HUES48 (cell line): ENCODE measurements around the gene FBXL3.

Source experiments
- H3K27ac ChIP-seq: one replicate; pipeline ENCODE4 v1.7.0; 2013; ENCODE audit warnings: low read depth, low read length, inconsistent platforms
- H3K27me3 ChIP-seq: 2 replicates; pipeline ENCODE4 v1.6.1; 2013; ENCODE audit warnings: mild to moderate bottlenecking, low read length; ENCODE audit not compliant: control insufficient read depth, insufficient read depth
- H3K36me3 ChIP-seq: 2 replicates; pipeline ENCODE4 v1.6.1; 2013; ENCODE audit warnings: low read length; ENCODE audit not compliant: control insufficient read depth, insufficient read depth
- H3K4me1 ChIP-seq: 2 replicates; pipeline ENCODE4 v1.6.1; 2013; ENCODE audit warnings: mild to moderate bottlenecking, low read length; ENCODE audit not compliant: control insufficient read depth, insufficient read depth
- H3K4me3 ChIP-seq: 2 replicates; pipeline ENCODE4 v1.5.1; 2013; ENCODE audit warnings: mild to moderate bottlenecking, low read depth, low read length
- H3K9ac ChIP-seq: 2 replicates; pipeline ENCODE4 v1.6.1; 2013; ENCODE audit warnings: mild to moderate bottlenecking, low read depth, low read length, moderate library complexity
- H3K9me3 ChIP-seq: 2 replicates; pipeline ENCODE4 v1.6.1; 2013; ENCODE audit warnings: low read length; ENCODE audit not compliant: control insufficient read depth, insufficient read depth

FBXL3 gene

DNA sequence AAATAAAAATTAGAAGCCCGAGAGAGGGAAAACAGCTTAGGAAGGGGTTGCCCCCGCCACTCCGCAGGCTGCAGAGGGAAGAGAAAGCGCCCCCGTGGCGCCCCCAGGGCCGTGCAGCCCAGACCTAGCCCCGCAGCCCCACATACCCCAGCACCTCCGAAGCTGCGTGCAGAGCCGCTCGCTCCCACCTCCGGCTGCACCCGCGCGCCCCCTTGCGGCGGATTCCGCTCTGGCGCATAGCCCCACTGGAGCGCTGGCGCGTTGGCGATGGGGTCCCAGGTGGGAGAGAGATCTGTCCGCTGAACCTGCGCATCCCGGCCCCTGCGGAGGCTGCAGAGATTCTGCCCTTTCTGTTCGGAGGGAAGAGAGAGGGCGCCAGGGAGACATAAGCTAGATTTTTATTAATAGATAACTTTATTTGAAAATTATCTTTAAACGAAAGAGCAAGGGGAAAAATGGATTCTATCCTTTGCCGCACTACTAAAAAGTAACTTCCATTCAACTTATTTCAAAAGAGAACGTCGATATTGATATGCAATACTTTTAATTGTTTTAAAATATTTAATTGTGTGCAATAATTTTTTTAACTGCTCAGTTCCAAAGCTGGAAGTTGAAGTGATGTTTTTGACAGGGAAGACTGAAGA, 46.8 kb downstream of the FBXL3 start:
- no peaks in the 10 kb centered on the region for H3K27me3 ChIP-seq
- H3K4me1 ChIP-seq: no peaks in the 10 kb centered on the region
- no peaks in the 10 kb centered on the region for H3K36me3 ChIP-seq
- no peak overlapping the region for H3K27ac ChIP-seq
- no peaks in the 10 kb centered on the region for H3K9me3 ChIP-seq
- no peak overlapping the region for H3K4me3 ChIP-seq
- no peak overlapping the region for H3K9ac ChIP-seq

DNA sequence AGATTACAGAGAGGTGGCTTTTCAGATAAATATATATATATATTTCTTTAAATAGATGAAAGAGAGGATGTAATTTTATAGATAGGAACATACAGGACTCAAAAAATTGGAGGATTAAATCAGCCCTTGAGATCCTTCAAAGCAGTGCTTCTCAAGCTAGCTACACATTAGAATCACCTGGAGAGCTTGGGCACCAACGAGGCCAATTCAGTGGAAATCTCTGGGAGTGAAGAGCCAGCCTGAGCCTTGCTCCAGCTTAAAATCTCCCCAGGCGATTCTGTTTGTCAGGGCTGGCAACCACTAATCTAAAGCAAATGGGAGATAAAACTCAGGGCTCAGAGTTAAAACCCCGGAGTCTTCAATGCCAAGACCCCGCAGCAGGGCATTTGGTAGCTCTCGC, 50.0 kb downstream of the FBXL3 start:
- no peak overlapping the region for H3K27ac ChIP-seq
- H3K27me3 ChIP-seq: no peaks in the 10 kb centered on the region
- H3K4me1 ChIP-seq: no peaks in the 10 kb centered on the region; the same call in 1 of the 2 replicates
- H3K4me3 ChIP-seq: no peak overlapping the region
- no peaks in the 10 kb centered on the region for H3K36me3 ChIP-seq
- H3K9ac ChIP-seq: no peak overlapping the region
- no peaks in the 10 kb centered on the region for H3K9me3 ChIP-seq

DNA sequence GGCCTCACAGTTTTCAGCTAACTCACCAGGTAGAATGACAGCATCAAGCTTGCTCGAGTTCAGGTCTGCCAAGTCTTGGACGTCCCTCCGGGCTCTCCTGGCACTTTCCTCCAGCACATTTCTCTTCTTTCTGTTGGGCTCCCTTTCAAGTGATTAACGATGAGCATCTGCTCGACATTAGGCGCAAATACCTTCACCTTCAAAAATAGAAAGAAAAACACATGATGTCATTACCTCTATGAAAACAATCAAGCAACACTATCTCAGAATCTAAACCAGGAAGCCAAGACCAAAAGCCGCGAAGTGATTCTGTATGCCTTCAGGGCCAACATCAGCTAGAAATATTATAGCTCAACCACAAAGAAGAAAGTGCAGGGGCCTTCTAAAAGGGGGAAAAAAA, 50.5 kb downstream of the FBXL3 start:
- H3K4me1 ChIP-seq: no peaks in the 10 kb centered on the region; the same call in 1 of the 2 replicates
- H3K9ac ChIP-seq: no peak overlapping the region
- H3K4me3 ChIP-seq: no peak overlapping the region
- H3K9me3 ChIP-seq: no peaks in the 10 kb centered on the region
- no peak overlapping the region for H3K27ac ChIP-seq
- H3K36me3 ChIP-seq: no peaks in the 10 kb centered on the region
- no peaks in the 10 kb centered on the region for H3K27me3 ChIP-seq

DNA sequence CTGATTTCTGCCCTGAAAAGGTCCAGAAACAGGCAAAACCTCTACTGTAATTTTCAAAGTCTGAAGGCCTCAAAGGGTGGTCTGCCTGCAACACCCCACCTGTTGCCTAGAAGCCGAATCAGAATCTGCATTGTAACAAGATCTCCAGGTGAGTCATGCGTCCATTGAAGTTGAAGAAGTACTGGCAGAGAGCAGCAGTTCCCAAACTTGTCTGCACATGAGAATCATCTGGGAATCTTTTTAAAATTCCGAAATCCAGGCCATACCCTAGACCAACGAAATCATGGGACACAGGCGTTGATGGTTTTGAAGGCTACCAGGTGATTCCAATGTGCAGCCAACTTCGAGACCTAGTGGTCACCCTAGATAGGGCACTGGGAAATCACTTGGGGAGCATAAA, 51.1 kb downstream of the FBXL3 start:
- Histone ChIP-seq H3K36me3 (no peaks in the 10 kb centered on the region), H3K4me1 (no peaks in the 10 kb centered on the region; the same call in 1 of the 2 replicates), H3K9me3 (no peaks in the 10 kb centered on the region), H3K27me3 (no peaks in the 10 kb centered on the region), H3K9ac (no peak overlapping the region), H3K4me3 (no peak overlapping the region), H3K27ac (no peak overlapping the region)

DNA sequence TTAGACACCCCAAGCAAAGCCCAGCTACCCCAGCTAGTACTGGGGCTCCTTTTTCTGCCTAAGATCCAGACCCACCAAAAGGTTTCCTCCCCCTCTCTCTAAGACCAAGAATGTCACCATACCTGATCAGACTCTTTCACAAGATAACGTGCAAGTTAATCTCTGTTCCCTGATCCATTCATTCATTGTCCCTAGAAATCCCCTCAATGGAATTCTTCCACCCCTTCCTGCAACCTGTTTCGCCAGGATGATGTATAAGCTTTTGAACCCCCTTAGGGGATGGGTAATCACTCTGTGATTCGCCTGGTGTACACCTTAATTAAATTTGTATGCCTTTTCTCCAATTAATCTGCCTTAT, 52.4 kb downstream of the FBXL3 start:
- Histone ChIP-seq H3K27ac (no peak overlapping the region), H3K9ac (no peak overlapping the region), H3K27me3 (no peaks in the 10 kb centered on the region), H3K4me1 (no peaks in the 10 kb centered on the region; the same call in 1 of the 2 replicates), H3K4me3 (no peak overlapping the region), H3K36me3 (no peaks in the 10 kb centered on the region), H3K9me3 (no peaks in the 10 kb centered on the region)

DNA sequence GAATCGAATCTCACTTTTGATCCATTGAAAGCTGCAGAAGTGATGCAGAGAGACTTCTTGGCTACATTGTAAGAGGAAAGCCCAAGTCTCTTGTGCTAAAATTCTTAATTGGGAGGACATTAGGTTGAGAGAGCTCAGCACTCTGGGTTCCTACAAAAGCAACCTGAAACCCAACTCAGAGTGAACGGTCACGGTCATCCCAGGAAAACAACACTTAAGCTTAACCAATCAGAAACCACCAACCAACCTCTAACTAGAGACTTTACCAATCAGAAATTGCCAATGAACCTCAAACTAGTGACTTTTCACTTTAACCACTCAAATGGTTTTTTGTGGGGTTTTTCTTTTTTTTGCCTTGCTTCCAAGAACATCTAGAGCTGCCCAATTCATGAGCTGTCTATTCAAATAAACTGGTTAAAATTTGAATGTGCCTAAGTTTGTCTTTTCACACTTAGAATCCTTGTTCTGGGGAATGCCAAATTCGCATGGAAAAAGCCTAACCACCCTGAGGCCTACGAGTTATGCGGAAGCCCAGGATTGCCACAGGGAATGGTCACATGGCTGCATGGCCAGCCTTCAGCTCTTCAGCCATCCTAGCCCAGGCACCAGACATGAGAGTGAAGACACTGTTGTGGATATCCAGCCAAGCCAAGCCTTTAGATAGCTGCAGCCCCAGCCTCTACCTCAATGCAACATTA, 52.9 kb downstream of the FBXL3 start:
- Histone ChIP-seq H3K36me3 (no peaks in the 10 kb centered on the region), H3K4me3 (no peak overlapping the region), H3K9me3 (no peaks in the 10 kb centered on the region), H3K4me1 (no peaks in the 10 kb centered on the region; the same call in 1 of the 2 replicates), H3K27ac (no peak overlapping the region), H3K9ac (no peak overlapping the region), H3K27me3 (no peaks in the 10 kb centered on the region)

DNA sequence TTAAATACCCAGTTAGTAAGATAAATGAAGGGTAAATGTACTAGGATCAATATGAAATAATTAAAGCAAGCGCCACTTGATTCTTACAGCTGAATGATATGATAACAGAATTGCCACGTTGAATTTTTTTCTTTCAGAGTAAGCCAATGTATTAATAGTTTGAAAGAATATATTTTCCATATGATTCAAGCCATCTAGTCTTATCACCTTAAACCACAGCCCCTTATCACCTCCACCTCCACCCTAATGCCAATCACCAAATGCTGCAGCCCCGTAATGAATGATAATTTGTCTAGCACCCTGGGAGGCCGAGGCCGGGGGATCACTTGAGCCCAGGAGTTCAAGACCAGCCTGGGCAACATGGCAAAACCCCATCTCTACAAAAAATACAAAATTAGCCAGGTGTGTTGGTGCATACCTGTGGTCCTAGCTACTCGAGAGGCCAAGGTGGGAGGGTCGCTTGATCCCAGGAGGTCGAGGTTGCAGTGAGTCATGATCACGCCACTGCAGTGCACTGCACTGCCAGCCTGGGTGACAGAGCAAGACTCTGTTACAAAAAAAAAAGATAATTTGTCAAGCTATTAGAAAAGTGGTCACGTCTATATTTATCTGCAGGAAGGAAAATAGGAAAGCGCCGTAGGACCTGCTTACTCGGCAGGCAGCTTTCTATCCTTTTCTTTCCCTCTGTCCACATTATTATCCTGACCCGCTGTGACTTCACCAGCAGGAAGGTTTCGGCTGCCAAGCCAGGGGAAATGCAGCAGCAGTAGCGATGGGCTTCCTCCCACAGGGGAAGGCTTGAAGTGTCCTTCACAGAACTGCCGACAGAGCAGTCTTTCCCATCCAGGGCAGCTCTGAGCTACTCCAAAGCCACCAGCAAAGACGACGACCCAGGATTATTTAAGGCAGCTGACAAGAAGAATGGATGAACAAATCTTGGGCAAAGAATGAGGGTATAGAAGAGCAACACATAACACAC, 54.8 kb downstream of the FBXL3 start:
- Histone ChIP-seq H3K9me3 (no peaks in the 10 kb centered on the region), H3K36me3 (no peaks in the 10 kb centered on the region), H3K4me1 (no peaks in the 10 kb centered on the region; the same call in 1 of the 2 replicates), H3K4me3 (no peak overlapping the region), H3K27me3 (no peaks in the 10 kb centered on the region), H3K9ac (no peak overlapping the region), H3K27ac (no peak overlapping the region)

DNA sequence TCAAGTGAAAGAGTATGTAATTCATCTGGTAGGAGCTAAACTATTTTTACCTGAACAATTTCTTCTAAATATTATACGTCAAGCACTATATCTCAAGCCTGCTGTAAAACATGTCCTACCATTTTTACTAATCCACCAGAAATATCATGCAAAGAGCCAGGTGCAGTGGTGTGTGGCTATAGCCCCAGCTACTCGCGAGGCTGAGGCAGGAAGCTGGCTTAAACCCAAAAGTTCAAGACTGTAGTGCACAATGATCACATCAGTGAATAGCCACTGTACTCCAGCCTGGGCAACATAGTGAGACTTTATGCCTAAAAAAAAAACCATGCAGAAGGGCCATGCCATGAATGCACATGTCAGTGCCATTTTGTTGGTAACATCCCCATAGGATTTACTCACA, 55.7 kb downstream of the FBXL3 start:
- Histone ChIP-seq H3K9me3 (no peaks in the 10 kb centered on the region), H3K36me3 (no peaks in the 10 kb centered on the region), H3K4me1 (no peaks in the 10 kb centered on the region; the same call in 1 of the 2 replicates), H3K4me3 (no peak overlapping the region), H3K27me3 (no peaks in the 10 kb centered on the region), H3K9ac (no peak overlapping the region), H3K27ac (no peak overlapping the region)

DNA sequence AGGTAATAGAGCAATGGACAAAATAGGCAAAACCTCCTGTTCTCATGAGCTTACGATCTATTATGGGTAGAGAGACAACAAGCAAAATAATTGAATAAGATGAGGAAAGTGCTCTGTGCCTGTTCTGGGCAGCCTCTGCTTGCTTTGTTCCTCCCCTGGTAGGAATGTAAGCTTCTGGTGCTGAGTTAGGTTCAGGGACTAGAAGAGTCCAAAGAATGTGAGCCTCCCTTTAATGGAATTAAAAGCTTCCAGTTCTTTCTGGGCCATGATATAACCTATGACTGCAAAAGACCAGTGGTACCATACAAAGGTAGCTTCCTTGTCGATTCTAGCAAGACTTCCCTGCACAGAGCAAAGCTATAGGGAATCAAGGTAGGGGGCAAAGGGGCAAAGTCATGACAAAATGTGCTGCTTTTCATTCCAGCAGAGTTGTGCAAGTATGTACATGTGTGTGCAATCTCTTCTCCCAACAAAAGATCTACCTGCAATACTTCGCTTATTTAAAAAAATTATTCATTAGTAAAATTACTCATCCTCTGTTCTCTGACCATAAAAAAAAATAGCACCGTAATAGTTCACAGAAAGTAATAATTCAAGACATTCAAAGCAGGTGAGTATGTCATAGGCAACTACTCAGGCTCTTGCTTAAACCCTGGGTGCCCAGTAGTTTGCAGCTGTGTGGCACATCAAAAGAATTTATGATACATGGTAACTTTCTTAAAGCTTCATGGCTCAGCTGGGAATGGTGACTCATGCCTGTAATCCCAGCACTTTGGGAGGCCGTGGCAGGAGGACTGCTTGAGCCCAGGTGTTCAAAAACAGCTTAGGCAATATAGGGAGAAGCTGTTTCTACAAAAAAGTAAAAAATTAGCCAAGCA, 57.2 kb downstream of the FBXL3 start:
- H3K9me3 ChIP-seq: no peaks in the 10 kb centered on the region
- no peaks in the 10 kb centered on the region for H3K36me3 ChIP-seq
- H3K4me3 ChIP-seq: no peak overlapping the region
- no peak overlapping the region for H3K27ac ChIP-seq
- H3K9ac ChIP-seq: no peak overlapping the region
- no peaks in the 10 kb centered on the region for H3K27me3 ChIP-seq
- H3K4me1 ChIP-seq: no peaks in the 10 kb centered on the region; the same call in 1 of the 2 replicates

DNA sequence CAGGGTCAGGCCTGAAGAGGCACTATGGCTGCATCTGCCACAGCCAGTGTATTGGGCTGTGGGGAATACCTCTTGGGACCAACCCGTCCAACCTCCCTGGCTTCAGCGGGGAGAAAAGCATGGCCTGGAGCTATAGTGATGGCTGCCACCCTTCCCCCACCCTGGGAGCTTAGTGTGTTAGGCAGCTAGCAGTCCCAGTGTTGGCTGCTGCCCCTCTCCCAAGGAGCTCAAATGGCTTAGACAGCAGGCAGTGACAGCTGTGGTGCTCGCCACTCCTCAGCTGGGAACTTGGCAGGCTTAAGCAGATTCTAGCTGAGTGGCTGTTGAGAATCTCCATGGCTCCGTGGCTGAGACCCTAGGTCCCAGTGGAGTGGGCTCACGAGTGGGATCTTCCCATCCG, 58.9 kb downstream of the FBXL3 start:
- no peak overlapping the region for H3K27ac ChIP-seq
- no peak overlapping the region for H3K9ac ChIP-seq
- H3K27me3 ChIP-seq: no peaks in the 10 kb centered on the region
- no peaks in the 10 kb centered on the region for H3K9me3 ChIP-seq
- H3K36me3 ChIP-seq: no peaks in the 10 kb centered on the region
- H3K4me1 ChIP-seq: no peaks in the 10 kb centered on the region
- no peak overlapping the region for H3K4me3 ChIP-seq
